ENCODE data around the gene PCBP3. TPM values are rescaled to one million over a fixed set of nuclear protein-coding genes. Genes with fewer than 3 reads are reported as not detected.

PCBP3 gene
- total and polyA plus RNA-seq, 2 donors (not counting 3 experiments of a cell fraction or from before 2014, with no cell fraction given): 0.06 to 1.1 TPM

GRCh38 chr21:45938811-45939520 lies 295.4 kb downstream of the PCBP3 start:
- CTCF ChIA-PET: no interaction called here
- dilution Hi-C loops (cut with MboI; ENCODE audit: extremely low pct_ligation_motif_present, low sequenced_read_pairs) (no loop called here), intact Hi-C loops (cut with micrococcal nuclease) (no loop called here)
- Histone ChIP-seq H3K9me1 (replicated peaks; ENCODE audit: control insufficient read depth, extremely low read depth, insufficient read depth, low read length) (no peaks in the 10 kb centered on the region), H3K4me1 (ENCODE audit: control insufficient read depth, extremely low read depth, insufficient read depth, low read length) (no peaks in the 10 kb centered on the region), H3K9ac (replicated peaks; ENCODE audit: extremely low read depth, insufficient read depth, low read length) (no peak overlapping the region), H3K36me3 (ENCODE audit: control insufficient read depth in 2 of 2, extremely low read depth in 1 of 2, insufficient read depth in 2 of 2, low read length in 2 of 2) (no peaks in the 10 kb centered on the region), H3K4me3 (replicated peaks in 1 of 3; ENCODE audit: insufficient read depth in 1 of 3, low read depth in 1 of 3, low read length in 3 of 3) (no peak overlapping the region), H2AFZ (ENCODE audit: low read depth, low read length) (no peak overlapping the region), H3K9me3 (replicated peaks; ENCODE audit: control insufficient read depth, insufficient read depth, low read length) (no peaks in the 10 kb centered on the region), H3K4me2 (ENCODE audit: insufficient read depth, low read length) (no peak overlapping the region), H4K20me1 (replicated peaks; ENCODE audit: control insufficient read depth, extremely low read depth, insufficient read depth, low read length) (no peaks in the 10 kb centered on the region), H3K27me3 (ENCODE audit: control insufficient read depth in 2 of 2, insufficient read depth in 2 of 2, low read length in 2 of 2) (no peaks in the 10 kb centered on the region), H3K79me2 (ENCODE audit: control insufficient read depth, insufficient read depth, low read length) (no peaks in the 10 kb centered on the region), H3K27ac (ENCODE audit: insufficient read depth, low read depth, low read length) (no peak overlapping the region)
- no peak for FAIRE-seq
- no peak for DNase-seq (ENCODE audit: low read depth, low spot score)
- TF ChIP-seq POLR2AphosphoS5 (IDR thresholded peaks at IDR 0.05; ENCODE audit: insufficient read depth, low read depth, low read length) (no peak), MYC (IDR thresholded peaks at IDR 0.05; ENCODE audit: low read depth, low read length) (no peak), GATA2 (IDR thresholded peaks at IDR 0.05; ENCODE audit: insufficient read depth, insufficient read length, low read depth, low read length) (no peak)
- no TSS peak for BruUV-seq (replicated peaks)
- POLR2A ChIA-PET: no interaction called here

GRCh38 chr21:45939521-45940045 lies 296.1 kb downstream of the PCBP3 start:
- intact Hi-C loops (cut with micrococcal nuclease): no loop called here
- dilution Hi-C loops (cut with MboI; ENCODE audit: extremely low pct_ligation_motif_present, low sequenced_read_pairs): no loop called here
- H3K36me3 ChIP-seq (ENCODE audit: control insufficient read depth in 2 of 2, extremely low read depth in 1 of 2, insufficient read depth in 2 of 2, low read length in 2 of 2): no peaks in the 10 kb centered on the region
- no peak overlapping the region for H2AFZ ChIP-seq (ENCODE audit: low read depth, low read length)
- TF ChIP-seq CTCF (IDR thresholded peaks at IDR 0.05; ENCODE audit: extremely low read depth in 1 of 2, insufficient read depth in 1 of 2, low read depth in 1 of 2, low read length in 2 of 2): no peak
- no peak for TF ChIP-seq MYC (IDR thresholded peaks at IDR 0.05; ENCODE audit: low read depth, low read length)
- no peak for TF ChIP-seq MAX (IDR thresholded peaks at IDR 0.05; ENCODE audit: insufficient read depth, insufficient read length)
- no peak for TF ChIP-seq POLR2A (IDR thresholded peaks at IDR 0.05; ENCODE audit: low read depth, low read length)
- TF ChIP-seq POLR2AphosphoS5 (IDR thresholded peaks at IDR 0.05; ENCODE audit: insufficient read depth, low read depth, low read length): no peak
- no peak for TF ChIP-seq FOS (IDR thresholded peaks at IDR 0.05; ENCODE audit: borderline replicate concordance, insufficient read depth, low read length)
- TF ChIP-seq JUN (IDR thresholded peaks at IDR 0.05; ENCODE audit: borderline replicate concordance, insufficient read depth, insufficient read length, low read depth): no peak
- TF ChIP-seq GATA2 (IDR thresholded peaks at IDR 0.05; ENCODE audit: insufficient read depth, insufficient read length, low read depth, low read length): no peak
- TF ChIP-seq EZH2 (IDR thresholded peaks at IDR 0.05; ENCODE audit: borderline replicate concordance, low read depth, low read length, severe bottlenecking): no peak
- ChIA-PET CTCF (no interaction called here), POLR2A (no interaction called here)
- H3K27me3 ChIP-seq (ENCODE audit: control insufficient read depth in 2 of 2, insufficient read depth in 2 of 2, low read length in 2 of 2): no peaks in the 10 kb centered on the region
- no peaks in the 10 kb centered on the region for H4K20me1 ChIP-seq (replicated peaks; ENCODE audit: control insufficient read depth, extremely low read depth, insufficient read depth, low read length)
- no peaks in the 10 kb centered on the region for H3K79me2 ChIP-seq (ENCODE audit: control insufficient read depth, insufficient read depth, low read length)
- no peak overlapping the region for H3K9ac ChIP-seq (replicated peaks; ENCODE audit: extremely low read depth, insufficient read depth, low read length)
- no peaks in the 10 kb centered on the region for H3K4me1 ChIP-seq (ENCODE audit: control insufficient read depth, extremely low read depth, insufficient read depth, low read length)
- no peak overlapping the region for H3K4me2 ChIP-seq (ENCODE audit: insufficient read depth, low read length)
- H3K9me1 ChIP-seq (replicated peaks; ENCODE audit: control insufficient read depth, extremely low read depth, insufficient read depth, low read length): no peaks in the 10 kb centered on the region
- H3K4me3 ChIP-seq (replicated peaks in 1 of 3; ENCODE audit: insufficient read depth in 1 of 3, low read depth in 1 of 3, low read length in 3 of 3): no peak overlapping the region
- H3K27ac ChIP-seq (ENCODE audit: insufficient read depth, low read depth, low read length): no peak overlapping the region
- DNase-seq (ENCODE audit: low read depth, low spot score) (no peak), FAIRE-seq (no peak)
- H3K9me3 ChIP-seq (replicated peaks; ENCODE audit: control insufficient read depth, insufficient read depth, low read length): no peaks in the 10 kb centered on the region
- no TSS peak for BruUV-seq (replicated peaks)

Data from endothelial cell of umbilical vein (primary cell).